ENCODE results near the gene CNTLN. TPM values are rescaled to one million over a fixed set of nuclear protein-coding genes. Genes with fewer than 3 reads are reported as not detected.
"Not testable (repeated sequence)": the region's sequence is repeated elsewhere in the genome, so short reads cannot be mapped to it uniquely, and the experiment has no call there.

Gene CNTLN
- total RNA-seq, 1 experiment from 2014 or later: 6.7 TPM

DNA sequence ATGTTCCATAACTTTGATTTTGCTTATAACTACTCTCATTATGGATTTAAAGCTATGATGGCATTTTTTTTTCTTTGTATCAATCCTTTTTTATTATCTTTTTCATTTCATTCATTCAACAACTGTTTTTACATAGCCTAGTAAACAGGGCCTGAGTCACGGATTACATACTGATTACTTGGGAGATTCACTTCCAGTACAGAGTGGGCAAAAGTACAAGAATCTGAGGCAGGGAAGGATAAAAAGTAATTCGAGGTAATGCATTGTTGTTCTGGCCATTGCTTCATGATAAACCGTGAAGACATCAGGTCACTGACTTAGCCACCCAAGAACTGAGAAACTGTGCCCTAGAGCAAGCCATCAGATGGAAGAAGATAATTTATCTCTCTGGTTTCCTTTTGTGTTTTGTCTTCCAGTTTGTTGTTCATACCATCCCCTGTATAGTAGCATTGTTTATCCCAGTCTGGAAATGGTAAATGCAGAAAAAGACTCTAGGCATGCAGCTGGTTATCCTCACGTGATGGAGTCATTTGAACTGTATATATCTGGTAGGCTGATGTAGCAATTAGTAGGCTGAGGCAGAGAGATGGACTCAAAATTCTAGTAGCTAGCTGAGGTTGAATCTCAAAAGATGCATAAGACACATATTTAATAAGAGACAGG is 145.6 kb downstream of the CNTLN start:
- no peak for DNase-seq (ENCODE audit: unreplicated experiment)
- no peaks in the 10 kb centered on the region for H3K4me1 Mint-ChIP-seq (ENCODE audit: insufficient read depth, unreplicated experiment)
- intact Hi-C loops (cut with micrococcal nuclease): no loop called here
- no peak overlapping the region for H3K27ac Mint-ChIP-seq (ENCODE audit: low read depth, unreplicated experiment)
- CTCF ChIA-PET: interaction anchor here (0.6 kb wide), 2 partner anchors 55 to 472 kb away, joined by 3 read pairs; no protein-coding TSS in a partner anchor
- H3K9me3 Mint-ChIP-seq (ENCODE audit: unreplicated experiment): peaks cover 8% of the 10 kb centered on the region
- no peak overlapping the region for H3K4me3 Mint-ChIP-seq (ENCODE audit: unreplicated experiment)
- TF ChIP-seq, protein P1, sequence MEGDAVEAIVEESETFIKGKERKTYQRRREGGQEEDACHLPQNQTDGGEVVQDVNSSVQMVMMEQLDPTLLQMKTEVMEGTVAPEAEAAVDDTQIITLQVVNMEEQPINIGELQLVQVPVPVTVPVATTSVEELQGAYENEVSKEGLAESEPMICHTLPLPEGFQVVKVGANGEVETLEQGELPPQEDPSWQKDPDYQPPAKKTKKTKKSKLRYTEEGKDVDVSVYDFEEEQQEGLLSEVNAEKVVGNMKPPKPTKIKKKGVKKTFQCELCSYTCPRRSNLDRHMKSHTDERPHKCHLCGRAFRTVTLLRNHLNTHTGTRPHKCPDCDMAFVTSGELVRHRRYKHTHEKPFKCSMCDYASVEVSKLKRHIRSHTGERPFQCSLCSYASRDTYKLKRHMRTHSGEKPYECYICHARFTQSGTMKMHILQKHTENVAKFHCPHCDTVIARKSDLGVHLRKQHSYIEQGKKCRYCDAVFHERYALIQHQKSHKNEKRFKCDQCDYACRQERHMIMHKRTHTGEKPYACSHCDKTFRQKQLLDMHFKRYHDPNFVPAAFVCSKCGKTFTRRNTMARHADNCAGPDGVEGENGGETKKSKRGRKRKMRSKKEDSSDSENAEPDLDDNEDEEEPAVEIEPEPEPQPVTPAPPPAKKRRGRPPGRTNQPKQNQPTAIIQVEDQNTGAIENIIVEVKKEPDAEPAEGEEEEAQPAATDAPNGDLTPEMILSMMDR (IDR thresholded peaks at IDR 0.05; ENCODE audit: unreplicated experiment): no peak
- POLR2A ChIA-PET: no interaction called here
- H3K36me3 Mint-ChIP-seq (ENCODE audit: insufficient read depth, unreplicated experiment): peaks cover 7% of the 10 kb centered on the region
- no TSS peak for BruUV-seq (replicated peaks)
- H3K27me3 Mint-ChIP-seq (ENCODE audit: insufficient read depth, unreplicated experiment): no peaks in the 10 kb centered on the region

DNA sequence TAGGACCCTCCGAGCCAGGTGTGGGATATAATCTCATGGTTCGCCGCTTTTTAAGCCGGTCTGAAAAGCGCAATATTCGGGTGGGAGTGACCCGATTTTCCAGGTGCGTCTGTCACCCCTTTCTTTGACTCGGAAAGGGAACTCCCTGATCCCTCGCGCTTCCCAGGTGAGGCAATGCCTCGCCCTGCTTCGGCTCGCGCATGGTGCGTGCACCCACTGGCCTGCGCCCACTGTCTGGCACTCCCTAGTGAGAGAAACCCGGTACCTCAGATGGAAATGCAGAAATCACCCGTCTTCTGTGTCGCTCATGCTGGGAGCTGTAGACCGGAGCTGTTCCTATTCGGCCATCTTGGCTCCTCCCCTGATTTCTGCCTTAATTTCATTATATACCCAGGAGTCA is 155.8 kb downstream of the CNTLN start:
- H3K27ac Mint-ChIP-seq (ENCODE audit: low read depth, unreplicated experiment); BruUV-seq (replicated peaks); H3K4me3 Mint-ChIP-seq (ENCODE audit: unreplicated experiment); H3K36me3 Mint-ChIP-seq (ENCODE audit: insufficient read depth, unreplicated experiment); H3K9me3 Mint-ChIP-seq (ENCODE audit: unreplicated experiment); CTCF ChIA-PET; intact Hi-C loops (cut with micrococcal nuclease); DNase-seq (ENCODE audit: unreplicated experiment); H3K27me3 Mint-ChIP-seq (ENCODE audit: insufficient read depth, unreplicated experiment); POLR2A ChIA-PET: not testable (repeated sequence)
- H3K4me1 Mint-ChIP-seq (ENCODE audit: insufficient read depth, unreplicated experiment): peaks cover 12% of the 10 kb centered on the region

DNA sequence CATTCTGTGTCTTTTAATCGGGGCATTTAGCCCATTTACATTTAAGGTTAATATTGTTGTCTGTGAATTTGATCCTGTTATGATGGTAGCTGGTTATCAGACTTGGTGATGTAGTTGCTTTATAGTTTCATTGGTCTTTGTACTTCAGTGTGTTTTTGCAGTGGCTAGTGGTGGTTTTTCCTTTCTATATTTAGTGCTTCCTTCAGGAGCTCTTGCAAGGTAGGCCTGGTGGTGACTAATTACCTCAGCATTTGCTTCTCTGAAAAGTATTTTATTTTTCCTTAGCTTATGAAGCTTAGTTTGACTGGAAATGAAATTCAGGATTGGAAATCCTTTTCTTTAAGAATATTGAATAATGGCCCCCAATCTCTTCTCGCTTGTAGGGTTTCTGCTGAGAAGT is 156.9 kb downstream of the CNTLN start:
- Mint-ChIP-seq H3K4me1 (ENCODE audit: insufficient read depth, unreplicated experiment) (peaks cover 12% of the 10 kb centered on the region), H3K9me3 (ENCODE audit: unreplicated experiment) (no peaks in the 10 kb centered on the region), H3K27me3 (ENCODE audit: insufficient read depth, unreplicated experiment) (no peaks in the 10 kb centered on the region), H3K36me3 (ENCODE audit: insufficient read depth, unreplicated experiment) (peaks cover 7% of the 10 kb centered on the region), H3K27ac (ENCODE audit: low read depth, unreplicated experiment) (peak overlapping the region; percentile 4), H3K4me3 (ENCODE audit: unreplicated experiment) (no peak overlapping the region)
- ChIA-PET CTCF (interaction anchor here (0.9 kb wide), 1 partner anchor 15 kb away, joined by 4 read pairs; no protein-coding TSS in a partner anchor), POLR2A (no interaction called here)
- no TSS peak for BruUV-seq (replicated peaks)
- DNase-seq (ENCODE audit: unreplicated experiment): no peak
- TF ChIP-seq, protein P1 (IDR thresholded peaks at IDR 0.05; ENCODE audit: unreplicated experiment): no peak
- intact Hi-C loops (cut with micrococcal nuclease): no loop called here

DNA sequence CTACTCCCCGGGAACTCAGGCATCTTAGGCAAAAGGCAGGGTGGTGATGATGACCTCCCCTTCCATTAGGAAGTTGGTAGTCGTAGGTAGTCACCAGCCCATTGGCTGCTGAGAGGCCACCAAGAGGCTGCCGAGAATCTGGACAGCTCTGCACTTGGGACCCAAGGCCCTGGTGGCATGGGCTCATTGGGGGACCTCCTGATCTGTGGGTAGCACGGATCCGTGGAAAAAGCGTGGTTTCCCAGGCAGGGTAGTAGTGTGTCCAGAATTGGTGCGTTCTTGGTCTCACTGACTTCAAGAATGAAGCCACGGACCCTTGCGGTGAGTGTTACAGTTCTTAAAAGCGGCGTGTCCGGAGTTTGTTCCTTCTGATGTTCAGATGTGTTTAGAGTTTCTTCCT is 158.8 kb downstream of the CNTLN start:
- H3K4me3 Mint-ChIP-seq (ENCODE audit: unreplicated experiment): no peak overlapping the region
- TF ChIP-seq, protein P1 (IDR thresholded peaks at IDR 0.05; ENCODE audit: unreplicated experiment): no peak
- ChIA-PET CTCF (interaction anchor here (0.6 kb wide), 1 partner anchor 992 kb away, joined by 4 read pairs; no protein-coding TSS in a partner anchor), POLR2A (interaction anchor here (1.6 kb wide), 1 partner anchor 24 kb away, joined by 5 read pairs; no protein-coding TSS in a partner anchor)
- BruUV-seq (replicated peaks): no TSS peak
- no peak for DNase-seq (ENCODE audit: unreplicated experiment)
- intact Hi-C loops (cut with micrococcal nuclease): no loop called here
- H3K9me3 Mint-ChIP-seq (ENCODE audit: unreplicated experiment): no peaks in the 10 kb centered on the region
- peaks cover 12% of the 10 kb centered on the region for H3K4me1 Mint-ChIP-seq (ENCODE audit: insufficient read depth, unreplicated experiment)
- H3K36me3 Mint-ChIP-seq (ENCODE audit: insufficient read depth, unreplicated experiment): peaks cover 7% of the 10 kb centered on the region
- no peak overlapping the region for H3K27ac Mint-ChIP-seq (ENCODE audit: low read depth, unreplicated experiment)
- H3K27me3 Mint-ChIP-seq (ENCODE audit: insufficient read depth, unreplicated experiment): no peaks in the 10 kb centered on the region
